B cell (primary cell): ENCODE measurements around the gene RPTOR.

Source experiments
- CTCF ChIP-seq: fragments of 200-600 bp; IDR thresholded peaks from one replicate; pipeline ENCODE4 v1.8.0; 2022; ENCODE audit warnings: antibody characterized with exemption, mild to moderate bottlenecking
- EZH2 ChIP-seq: IDR thresholded peaks from 2 replicates; pipeline ENCODE4 v1.6.1; 2012; ENCODE audit warnings: borderline replicate concordance, low read depth, mild to moderate bottlenecking, moderate library complexity, low read length; ENCODE audit not compliant: insufficient read depth, poor library complexity, severe bottlenecking

- TF ChIP-seq CTCF: no peak
- no peak for TF ChIP-seq EZH2
Observed at GRCh38 chr17:80795754-80796153, 251.1 kb downstream of the RPTOR start.
